Endothelial cell of umbilical vein (primary cell): Measurements from ENCODE around the gene UBASH3B. TPM values are rescaled to one million over a fixed set of nuclear protein-coding genes. Genes with fewer than 3 reads are reported as not detected.

ENCODE experiments used
- BruUV-seq: library from RNA; stranded (reverse); fragments of 400-500 nt; replicated peaks from 2 replicates; lab custom pipeline; 2021; lab: Mats Ljungman, UMichigan
- CTCF ChIA-PET: fragments of 300-600, 350-600 bp; sonication (Branson Sonifier 250); formaldehyde crosslinking; loops from one replicate; lab custom pipeline; 2021; ENCODE audit warnings: antibody characterized with exemption, inconsistent platforms; lab: Charles Lee
- POLR2A ChIA-PET: fragments of 300-600, 350-600 bp; sonication (Branson Sonifier 250); formaldehyde crosslinking; loops from one replicate; lab custom pipeline; 2021; ENCODE audit warnings: antibody characterized with exemption, inconsistent platforms; lab: Charles Lee
- DNase-seq: peaks from one replicate; pipeline ENCODE4 v3.0.0-alpha.2; 2011; ENCODE audit warnings: low read depth, low spot score
- FAIRE-seq: peaks from 2 replicates; lab custom pipeline; 2011; peaks lifted over from hg19 to GRCh38; lab: Jason Lieb, UNC
- H2AFZ ChIP-seq: 2 replicates; pipeline ENCODE4 v1.6.0; 2012; ENCODE audit warnings: low read depth, low read length, control low read depth, inconsistent platforms
- H3K27ac ChIP-seq: 2 replicates; pipeline ENCODE4 v1.5.1; 2011; ENCODE audit warnings: low read depth, mild to moderate bottlenecking, control low read depth, low read length, moderate library complexity; ENCODE audit not compliant: insufficient read depth
- H3K27me3 ChIP-seq, 2 experiments: 2 replicates each; pipeline versions ENCODE4 v1.6.0 to v1.6.1; 2011; ENCODE audit warnings: low read length in 2 of 2, mixed read lengths in 1 of 2; ENCODE audit not compliant: control insufficient read depth in 2 of 2, insufficient read depth in 2 of 2
- H3K36me3 ChIP-seq, 2 experiments: 2 replicates in 1 of 2; 3 replicates in 1 of 2; pipeline ENCODE4 v1.5.1; 2011; ENCODE audit warnings: low read length in 2 of 2, mild to moderate bottlenecking in 1 of 2, moderate library complexity in 1 of 2; ENCODE audit not compliant: control insufficient read depth in 2 of 2, insufficient read depth in 2 of 2; ENCODE audit errors: extremely low read depth in 1 of 2
- H3K4me1 ChIP-seq: 3 replicates; pipeline ENCODE4 v1.5.1; 2011; ENCODE audit warnings: mild to moderate bottlenecking, low read length; ENCODE audit not compliant: control insufficient read depth, insufficient read depth; ENCODE audit errors: extremely low read depth
- H3K4me2 ChIP-seq: 2 replicates; pipeline ENCODE4 v1.6.1; 2011; ENCODE audit warnings: low read length, control low read depth, mixed read lengths; ENCODE audit not compliant: insufficient read depth
- H3K4me3 ChIP-seq, 3 experiments: fragments of 200-600 bp in 1 of 3; sonication (generic), shearing (Covaris generic) in 1 of 3; replicated peaks in 1 of 3; 2 replicates each; pipeline ENCODE4 v1.5.1; 2011 to 2016; ENCODE audit warnings: control low read depth in 3 of 3, low read length in 3 of 3, mild to moderate bottlenecking in 2 of 3, inconsistent platforms in 1 of 3, low read depth in 1 of 3, moderate library complexity in 1 of 3; ENCODE audit not compliant: insufficient read depth in 1 of 3
- H3K79me2 ChIP-seq: 2 replicates; pipeline ENCODE4 v1.6.0; 2012; ENCODE audit warnings: low read length, inconsistent platforms; ENCODE audit not compliant: control insufficient read depth, insufficient read depth
- H3K9ac ChIP-seq: replicated peaks from 2 replicates; pipeline ENCODE3; 2011; ENCODE audit warnings: low read length, control low read depth; ENCODE audit not compliant: insufficient read depth; ENCODE audit errors: extremely low read depth
- H3K9me1 ChIP-seq: replicated peaks from 3 replicates; pipeline ENCODE4 v1.6.0; 2011; ENCODE audit warnings: mild to moderate bottlenecking, low read length; ENCODE audit not compliant: control insufficient read depth, insufficient read depth; ENCODE audit errors: extremely low read depth
- H3K9me3 ChIP-seq: replicated peaks from 2 replicates; pipeline ENCODE4 v1.5.1; 2012; ENCODE audit warnings: low read length, inconsistent platforms; ENCODE audit not compliant: control insufficient read depth, insufficient read depth
- H4K20me1 ChIP-seq: replicated peaks from 2 replicates; pipeline ENCODE3; 2011; ENCODE audit warnings: mild to moderate bottlenecking, low read length; ENCODE audit not compliant: control insufficient read depth, insufficient read depth; ENCODE audit errors: extremely low read depth
- CTCF ChIP-seq, 2 donors: IDR thresholded peaks; 1 replicate in 1 of 2; 2 replicates in 1 of 2; pipeline ENCODE4 v1.5.1; 2011; ENCODE audit warnings: low read length in 2 of 2, mild to moderate bottlenecking in 2 of 2, moderate library complexity in 2 of 2, control low read depth in 1 of 2, inconsistent platforms in 1 of 2, low read depth in 1 of 2; ENCODE audit not compliant: insufficient read depth in 1 of 2; ENCODE audit errors: extremely low read depth in 1 of 2
- EZH2 ChIP-seq: IDR thresholded peaks from 2 replicates; pipeline ENCODE4 v1.6.1; 2012; ENCODE audit warnings: borderline replicate concordance, low read depth, mild to moderate bottlenecking, moderate library complexity, low read length, inconsistent platforms; ENCODE audit not compliant: severe bottlenecking
- FOS ChIP-seq: IDR thresholded peaks from 2 replicates; pipeline ENCODE4 v1.6.1; 2011; ENCODE audit warnings: mild to moderate bottlenecking, low read length, moderate library complexity, borderline replicate concordance; ENCODE audit not compliant: insufficient read depth
- GATA2 ChIP-seq: IDR thresholded peaks from 2 replicates; pipeline ENCODE4 v1.7.0; 2011; ENCODE audit warnings: low read depth, mild to moderate bottlenecking, moderate library complexity, mixed read lengths, low read length; ENCODE audit not compliant: insufficient read length, insufficient read depth
- JUN ChIP-seq: IDR thresholded peaks from 2 replicates; pipeline ENCODE4 v1.6.1; 2011; ENCODE audit warnings: borderline replicate concordance, low read depth; ENCODE audit not compliant: insufficient read length, insufficient read depth
- MAX ChIP-seq: IDR thresholded peaks from 2 replicates; pipeline ENCODE4 v1.6.1; 2011; ENCODE audit not compliant: insufficient read depth, insufficient read length
- MYC ChIP-seq: IDR thresholded peaks from one replicate; pipeline ENCODE4 v1.6.1; 2011; ENCODE audit warnings: mild to moderate bottlenecking, low read depth, low read length
- POLR2A ChIP-seq: IDR thresholded peaks from 2 replicates; pipeline ENCODE4 v1.6.1; 2012; ENCODE audit warnings: low read depth, mild to moderate bottlenecking, control low read depth, low read length
- POLR2AphosphoS5 ChIP-seq: IDR thresholded peaks from 2 replicates; pipeline ENCODE4 v1.6.1; 2012; ENCODE audit warnings: low read depth, mild to moderate bottlenecking, control low read depth, low read length, moderate library complexity; ENCODE audit not compliant: insufficient read depth
- dilution Hi-C: fragments of 300-500 bp; cut with MboI; formaldehyde crosslinking; loops from one replicate; pipeline ENCODE4 v1.15.0; 2019; ENCODE audit warnings: low sequenced_read_pairs; ENCODE audit not compliant: extremely low pct_ligation_motif_present
- intact Hi-C: fragments of 100-400 bp; cut with micrococcal nuclease; formaldehyde crosslinking; loops from one replicate; pipeline ENCODE4 v1.10.0; 2022
- polyA plus RNA-seq, 4 experiments: library from polyadenylated mRNA; depleted of rRNA in 3 of 4; stranded (reverse) in 3 of 4; unstranded in 1 of 4; fragments of >200 nt; gene quantifications; 2 replicates each; pipeline versions ENCODE4 v1.2.1 to v1.2.3, GENCODE V29; 2011 to 2012; ENCODE audit warnings: missing spikeins in 1 of 4
- total RNA-seq: library from RNA; stranded (reverse); gene quantifications from 2 replicates; pipeline ENCODE4 v1.2.3, GENCODE V29; 2021

The UBASH3B gene
- total and polyA plus RNA-seq, 2 donors (not counting 3 experiments of a cell fraction or from before 2014, with no cell fraction given) = 23.7 to 38.1 TPM

- H2AFZ ChIP-seq = no peak overlapping the region
- H3K4me3 ChIP-seq = no peak overlapping the region
- TF ChIP-seq POLR2AphosphoS5 (no peak), JUN (no peak), MAX (no peak), MYC (no peak), EZH2 (no peak), GATA2 (no peak), CTCF (IDR thresholded peaks at IDR 0.05; ENCODE audit: extremely low read depth in 1 of 2, insufficient read depth in 1 of 2, low read depth in 1 of 2, low read length in 2 of 2) (no peak), FOS (no peak), POLR2A (no peak)
- dilution Hi-C loops = no loop called here
- peaks cover 15% of the 10 kb centered on the region for H3K4me1 ChIP-seq
- H3K27ac ChIP-seq = no peak overlapping the region
- H3K9ac ChIP-seq = no peak overlapping the region
- no TSS peak for BruUV-seq
- H3K4me2 ChIP-seq = no peak overlapping the region
- no peaks in the 10 kb centered on the region for H3K9me1 ChIP-seq
- intact Hi-C loops = no loop called here
- no peaks in the 10 kb centered on the region for H3K36me3 ChIP-seq
- no peaks in the 10 kb centered on the region for H3K79me2 ChIP-seq
- H4K20me1 ChIP-seq = no peaks in the 10 kb centered on the region
- no peaks in the 10 kb centered on the region for H3K9me3 ChIP-seq
- POLR2A ChIA-PET = no interaction called here
- H3K27me3 ChIP-seq = no peaks in the 10 kb centered on the region
- DNase-seq (no peak), FAIRE-seq (no peak)
- CTCF ChIA-PET = interaction anchor here (1.4 kb wide), 1 partner anchor 37 kb away, joined by 5 read pairs; no protein-coding TSS in a partner anchor
Measured at GRCh38 chr11:122744357-122744756, 88.8 kb downstream of the UBASH3B start.
